ENCODE measurements around the gene BCKDHA.

GRCh38 chr19:41391618-41392017 is 6.0 kb upstream of the BCKDHA start:
- TF ChIP-seq CTCF (optimal IDR thresholded peaks at IDR 0.05 in 1 of 3, IDR thresholded peaks at IDR 0.05 in 1 of 3, conservative IDR thresholded peaks at IDR 0.05 in 1 of 3; ENCODE audit: extremely low read depth in 1 of 3, insufficient read depth in 2 of 3, low read length in 3 of 3), result no peak
- no peak for TF ChIP-seq EZH2 (IDR thresholded peaks at IDR 0.05; ENCODE audit: low read length)

Data from keratinocyte (primary cell).